Measurements from ENCODE around the gene ILDR2. TPM values are rescaled to one million over a fixed set of nuclear protein-coding genes. Genes with fewer than 3 reads are reported as not detected.
A peak's percentile ranks its signal among the peaks of the same experiment; 100 is the strongest.

The ILDR2 gene
- total and polyA plus RNA-seq, 9 of the 15 experiments (the other 6 are each of a cell fraction or from before 2014, with no cell fraction given): 0.03 to 0.31 (median 0.18) TPM; not detected in 2

- TF ChIP-seq ATF4 (CRISPR knock-in tag; IDR thresholded peaks at IDR 0.05) (no peak), REST (IDR thresholded peaks at IDR 0.05; ENCODE audit: borderline replicate concordance) (peak; percentile 83), REST (CRISPR knock-in tag; IDR thresholded peaks at IDR 0.05; ENCODE audit: low read depth) (no peak), IRF9 (tag; IDR thresholded peaks at IDR 0.05) (peak; percentile 73; the same call in 1 of the 2 replicates), ZNF12 (CRISPR knock-in tag; IDR thresholded peaks at IDR 0.05) (no peak), SIN3A (IDR thresholded peaks at IDR 0.05; ENCODE audit: borderline replicate concordance in 2 of 2, control insufficient read depth in 1 of 2, low read depth in 2 of 2, low read length in 2 of 2) (no peak), KDM4B (IDR thresholded peaks at IDR 0.05; ENCODE audit: borderline replicate concordance in 2 of 2, low read depth in 1 of 2) (no peak), MBD1 (CRISPR knock-in tag; IDR thresholded peaks at IDR 0.05) (peak; percentile 88), ZNF146 (CRISPR knock-in tag; IDR thresholded peaks at IDR 0.05; ENCODE audit: unreplicated experiment) (no peak), SIN3B (IDR thresholded peaks at IDR 0.05; ENCODE audit: low read depth) (no peak), ZNF583 (CRISPR knock-in tag; IDR thresholded peaks at IDR 0.05) (0 out of 2 replicates have a peak, but pooled peaks have one; percentile 27), RFX7 (CRISPR knock-in tag; IDR thresholded peaks at IDR 0.05) (no peak), ELF4 (CRISPR knock-in tag; IDR thresholded peaks at IDR 0.05) (no peak), ZNF197 (CRISPR knock-in tag; IDR thresholded peaks at IDR 0.05; ENCODE audit: low read depth) (no peak), TEAD1 (CRISPR knock-in tag; IDR thresholded peaks at IDR 0.05) (no peak), RAD51 (IDR thresholded peaks at IDR 0.05; ENCODE audit: borderline replicate concordance, low read depth) (peak; percentile 65), COPS2 (conservative IDR thresholded peaks at IDR 0.05) (no peak)
Observed at GRCh38 chr1:166988974-166989515, 13.7 kb upstream of the ILDR2 start, which contains the start of gene MAEL (continued).

Measured in K562 (cell line).